ENCODE results near the gene DRAM1. TPM values are rescaled to one million over a fixed set of nuclear protein-coding genes. Genes with fewer than 3 reads are reported as not detected.
"Not testable (repeated sequence)": the region's sequence is repeated elsewhere in the genome, so short reads cannot be mapped to it uniquely, and the experiment has no call there.

The DRAM1 gene
- total RNA-seq, 4 donors from 2014 or later, result 3.7 to 20.1 (median 8.7) TPM

GRCh38 chr12:101850199-101850598, 27.2 kb upstream of the DRAM1 start:
- Histone ChIP-seq H3K4me3 (no peak overlapping the region), H3K9me3 (no peaks in the 10 kb centered on the region), H3K27ac (no peak overlapping the region), H3K36me3 (no peaks in the 10 kb centered on the region), H3K4me1 (peaks cover 0 to 2% (median under 1%) of the 10 kb centered on the region in 4 donors), H3K27me3 (no peaks in the 10 kb centered on the region)
- 71 to 79% methylated on average over 1 of the region's 1 CpG for WGBS, 2 donors (ENCODE audit: low coverage in 1 of 2)
- in situ Hi-C loops (cut with MboI; ENCODE audit: low pct_ligation_motif_present in 1 of 4, low pct_unique_long_range_greater_than_20kb in 1 of 4, low sequenced_read_pairs in 3 of 4), result no loop called here
- TF ChIP-seq EP300 (IDR thresholded peaks at IDR 0.05; ENCODE audit: low read depth) (no peak), POLR2AphosphoS5 (IDR thresholded peaks at IDR 0.05) (no peak), POLR2A (IDR thresholded peaks at IDR 0.05) (no peak)
- TF ChIP-seq, protein P1, sequence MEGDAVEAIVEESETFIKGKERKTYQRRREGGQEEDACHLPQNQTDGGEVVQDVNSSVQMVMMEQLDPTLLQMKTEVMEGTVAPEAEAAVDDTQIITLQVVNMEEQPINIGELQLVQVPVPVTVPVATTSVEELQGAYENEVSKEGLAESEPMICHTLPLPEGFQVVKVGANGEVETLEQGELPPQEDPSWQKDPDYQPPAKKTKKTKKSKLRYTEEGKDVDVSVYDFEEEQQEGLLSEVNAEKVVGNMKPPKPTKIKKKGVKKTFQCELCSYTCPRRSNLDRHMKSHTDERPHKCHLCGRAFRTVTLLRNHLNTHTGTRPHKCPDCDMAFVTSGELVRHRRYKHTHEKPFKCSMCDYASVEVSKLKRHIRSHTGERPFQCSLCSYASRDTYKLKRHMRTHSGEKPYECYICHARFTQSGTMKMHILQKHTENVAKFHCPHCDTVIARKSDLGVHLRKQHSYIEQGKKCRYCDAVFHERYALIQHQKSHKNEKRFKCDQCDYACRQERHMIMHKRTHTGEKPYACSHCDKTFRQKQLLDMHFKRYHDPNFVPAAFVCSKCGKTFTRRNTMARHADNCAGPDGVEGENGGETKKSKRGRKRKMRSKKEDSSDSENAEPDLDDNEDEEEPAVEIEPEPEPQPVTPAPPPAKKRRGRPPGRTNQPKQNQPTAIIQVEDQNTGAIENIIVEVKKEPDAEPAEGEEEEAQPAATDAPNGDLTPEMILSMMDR (IDR thresholded peaks at IDR 0.05), result no peak
- DNase-seq, result no peak
- intact Hi-C loops (cut with DNase I; ENCODE audit: low total_unique reads), result no loop called here

- peaks cover 5 to 17% (median 11%) of the 10 kb centered on the region in 4 donors for H3K4me1 ChIP-seq
- intact Hi-C loops (cut with DNase I; ENCODE audit: low total_unique reads) (no loop called here), in situ Hi-C loops (cut with MboI; ENCODE audit: low pct_ligation_motif_present in 1 of 4, low pct_unique_long_range_greater_than_20kb in 1 of 4, low sequenced_read_pairs in 3 of 4) (no loop called here)
- H3K27me3 ChIP-seq, result no peaks in the 10 kb centered on the region
- no peaks in the 10 kb centered on the region for H3K9me3 ChIP-seq
- no peaks in the 10 kb centered on the region for H3K36me3 ChIP-seq
- no peak overlapping the region for H3K4me3 ChIP-seq
- TF ChIP-seq POLR2AphosphoS5 (IDR thresholded peaks at IDR 0.05) (no peak), POLR2A (IDR thresholded peaks at IDR 0.05) (no peak), EP300 (IDR thresholded peaks at IDR 0.05; ENCODE audit: low read depth) (no peak)
- TF ChIP-seq, protein P1 (IDR thresholded peaks at IDR 0.05), result no peak
- no peak overlapping the region for H3K27ac ChIP-seq
- DNase-seq, result no peak
Measured at GRCh38 chr12:101852998-101853397, 24.4 kb upstream of the DRAM1 start.

GRCh38 chr12:101854747-101855146, 22.6 kb upstream of the DRAM1 start:
- intact Hi-C loops (cut with DNase I; ENCODE audit: low total_unique reads) (no loop called here), in situ Hi-C loops (cut with MboI; ENCODE audit: low pct_ligation_motif_present in 1 of 4, low pct_unique_long_range_greater_than_20kb in 1 of 4, low sequenced_read_pairs in 3 of 4) (no loop called here)
- 78 to 83% methylated on average over 1 of the region's 1 CpG for WGBS, 2 donors (ENCODE audit: low coverage in 1 of 2)
- no peaks in the 10 kb centered on the region for H3K36me3 ChIP-seq
- H3K4me3 ChIP-seq, result no peak overlapping the region
- H3K27ac ChIP-seq, result no peak overlapping the region
- no peaks in the 10 kb centered on the region for H3K27me3 ChIP-seq
- DNase-seq, result no peak
- H3K4me1 ChIP-seq, result peaks cover 5 to 17% (median 11%) of the 10 kb centered on the region in 4 donors
- TF ChIP-seq POLR2A (IDR thresholded peaks at IDR 0.05), result no peak
- H3K9me3 ChIP-seq, result no peaks in the 10 kb centered on the region

DNA sequence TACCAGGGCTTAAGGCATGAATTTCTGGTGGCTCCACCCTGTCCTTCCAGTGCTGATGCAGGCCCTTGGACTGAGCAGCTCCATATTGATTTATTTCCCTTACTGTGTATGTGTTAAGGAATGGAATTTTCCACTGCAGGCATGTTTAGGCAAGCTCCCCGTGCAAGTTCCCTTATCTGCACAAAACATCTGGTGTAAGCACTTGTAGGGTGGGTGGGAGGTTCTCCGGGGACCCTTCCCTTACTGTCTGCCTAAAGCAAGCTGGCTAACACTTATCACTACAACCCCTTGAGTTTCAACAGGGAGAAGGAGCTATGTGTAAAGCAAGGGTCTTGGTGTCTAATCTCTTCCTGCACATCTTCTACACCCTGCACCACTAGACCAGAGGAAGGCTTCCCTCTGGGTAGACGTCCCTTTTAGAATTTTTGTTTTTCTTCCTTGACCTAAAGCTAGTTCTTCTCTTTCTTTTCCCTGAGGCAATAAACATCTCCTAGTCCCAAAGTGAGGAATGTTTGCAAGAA, 22.0 kb upstream of the DRAM1 start:
- intact Hi-C loops (cut with DNase I; ENCODE audit: low total_unique reads) (no loop called here), in situ Hi-C loops (cut with MboI; ENCODE audit: low pct_ligation_motif_present in 1 of 4, low pct_unique_long_range_greater_than_20kb in 1 of 4, low sequenced_read_pairs in 3 of 4) (no loop called here)
- TF ChIP-seq EP300 (IDR thresholded peaks at IDR 0.05; ENCODE audit: low read depth) (no peak), POLR2A (IDR thresholded peaks at IDR 0.05) (no peak), POLR2AphosphoS5 (IDR thresholded peaks at IDR 0.05) (no peak)
- TF ChIP-seq, protein P1 (IDR thresholded peaks at IDR 0.05), result no peak
- H3K4me3 ChIP-seq, result no peak overlapping the region
- no peaks in the 10 kb centered on the region for H3K9me3 ChIP-seq
- no peaks in the 10 kb centered on the region for H3K27me3 ChIP-seq
- peaks cover 5 to 17% (median 11%) of the 10 kb centered on the region in 4 donors for H3K4me1 ChIP-seq
- DNase-seq, result no peak
- WGBS, 2 donors (ENCODE audit: low coverage in 1 of 2), result 35 to 56% methylated on average over 1 to 3 of the region's 3 CpGs
- H3K27ac ChIP-seq, result no peak overlapping the region
- no peaks in the 10 kb centered on the region for H3K36me3 ChIP-seq

DNA sequence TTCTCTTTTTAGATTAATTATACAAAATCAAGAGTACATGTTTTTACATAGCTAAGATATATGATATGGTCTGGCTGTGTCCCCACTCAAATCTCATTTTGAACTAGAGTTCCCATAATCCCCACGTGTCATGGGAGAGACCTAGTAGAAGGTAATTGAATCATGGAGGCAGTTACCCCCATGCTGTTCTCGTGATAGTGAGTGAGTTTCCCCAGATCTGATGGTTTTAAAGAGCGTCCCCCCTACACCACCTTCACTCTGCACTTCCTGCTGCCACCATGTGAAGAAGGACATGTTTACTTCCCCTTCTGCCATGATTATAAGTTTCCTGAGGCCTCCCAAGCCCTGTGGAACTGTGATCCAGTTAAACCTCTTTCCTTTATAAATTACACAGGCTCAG, 21.4 kb upstream of the DRAM1 start:
- intact Hi-C loops (cut with DNase I; ENCODE audit: low total_unique reads) (no loop called here), in situ Hi-C loops (cut with MboI; ENCODE audit: low pct_ligation_motif_present in 1 of 4, low pct_unique_long_range_greater_than_20kb in 1 of 4, low sequenced_read_pairs in 3 of 4) (no loop called here)

DNA sequence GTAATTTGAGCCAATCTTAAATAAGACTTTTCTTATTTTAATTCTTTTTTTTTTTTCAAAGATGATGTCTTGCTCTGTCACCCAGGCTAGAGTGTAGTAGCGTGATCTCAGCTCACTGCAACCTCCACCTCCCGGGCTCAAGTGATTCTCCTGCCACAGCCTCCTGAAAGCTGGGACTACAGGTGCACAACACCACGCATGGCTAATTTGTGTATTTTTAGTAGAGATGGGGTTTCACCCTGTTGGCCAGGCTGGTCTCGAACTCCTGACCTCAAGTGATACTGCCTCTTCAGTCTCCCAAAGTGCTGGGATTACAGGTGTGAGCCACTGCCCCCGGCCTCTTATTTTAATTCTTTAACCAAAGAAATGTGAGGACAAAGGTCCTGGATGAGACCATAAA, 20.8 kb upstream of the DRAM1 start:
- in situ Hi-C loops (cut with MboI; ENCODE audit: low pct_ligation_motif_present in 1 of 4, low pct_unique_long_range_greater_than_20kb in 1 of 4, low sequenced_read_pairs in 3 of 4); intact Hi-C loops (cut with DNase I; ENCODE audit: low total_unique reads): not testable (repeated sequence)

More for the DNA sequence above, 21.4 kb upstream of the DRAM1 start:
- H3K9me3 ChIP-seq, result no peaks in the 10 kb centered on the region
- no peak overlapping the region for H3K4me3 ChIP-seq
- 82 to 100% methylated on average over 1 to 3 of the region's 3 CpGs for WGBS, 2 donors (ENCODE audit: low coverage in 1 of 2)
- no peak overlapping the region for H3K27ac ChIP-seq
- H3K36me3 ChIP-seq, result no peaks in the 10 kb centered on the region
- DNase-seq, result no peak
- TF ChIP-seq POLR2A (IDR thresholded peaks at IDR 0.05), result no peak
- TF ChIP-seq POLR2AphosphoS5 (IDR thresholded peaks at IDR 0.05), result no peak
- TF ChIP-seq, protein P1 (IDR thresholded peaks at IDR 0.05), result no peak
- no peak for TF ChIP-seq EP300 (IDR thresholded peaks at IDR 0.05; ENCODE audit: low read depth)
- H3K27me3 ChIP-seq, result no peaks in the 10 kb centered on the region
- peaks cover 5 to 17% (median 11%) of the 10 kb centered on the region in 4 donors for H3K4me1 ChIP-seq

More for the DNA sequence above, 20.8 kb upstream of the DRAM1 start:
- not testable (repeated sequence) for H3K27ac ChIP-seq, H3K36me3 ChIP-seq, H3K4me3 ChIP-seq, H3K27me3 ChIP-seq, DNase-seq, H3K9me3 ChIP-seq
- peaks cover 5 to 17% (median 11%) of the 10 kb centered on the region in 4 donors for H3K4me1 ChIP-seq
- 64 to 65% methylated on average over 2 to 5 of the region's 5 CpGs for WGBS, 2 donors (ENCODE audit: low coverage in 1 of 2)

Measured in transverse colon (tissue), 4 donors.